HG03565 (cell line): ENCODE data around the gene CHRNA4.
"Not testable (repeated sequence)": the region's sequence is repeated elsewhere in the genome, so short reads cannot be mapped to it uniquely, and the experiment has no call there.

Source experiments
- ATAC-seq: cut with Tn5 transposase; IDR thresholded peaks from one replicate; pipeline ENCODE4 v1.9.1; 2021; ENCODE audit warnings: mild to moderate bottlenecking, moderate library complexity; ENCODE audit not compliant: unreplicated experiment

Gene CHRNA4

GRCh38 chr20:63350597-63351325 is 10.4 kb downstream of the CHRNA4 start:
- ATAC-seq, result no peak

- no peak for ATAC-seq
Measured at GRCh38 chr20:63350196-63350595, 11.0 kb downstream of the CHRNA4 start.

GRCh38 chr20:63349516-63349895 is 11.6 kb downstream of the CHRNA4 start:
- ATAC-seq, result no peak

- ATAC-seq, result no peak
Measured at GRCh38 chr20:63348828-63349515, 12.2 kb downstream of the CHRNA4 start.

- no peak for ATAC-seq
Measured at GRCh38 chr20:63347950-63348827, 13.0 kb downstream of the CHRNA4 start.

GRCh38 chr20:63347081-63347741 is 13.9 kb downstream of the CHRNA4 start:
- ATAC-seq, result no peak

GRCh38 chr20:63346131-63347080 is 14.7 kb downstream of the CHRNA4 start:
- no peak for ATAC-seq

GRCh38 chr20:63345328-63346100 is 15.6 kb downstream of the CHRNA4 start:
- no peak for ATAC-seq

GRCh38 chr20:63344616-63345327 is 16.4 kb downstream of the CHRNA4 start:
- no peak for ATAC-seq

GRCh38 chr20:63343460-63344445 is 17.4 kb downstream of the CHRNA4 start:
- no peak for ATAC-seq

GRCh38 chr20:63342561-63343459 is 18.3 kb downstream of the CHRNA4 start:
- ATAC-seq, result no peak

- ATAC-seq, result not testable (repeated sequence)
Measured at GRCh38 chr20:63340158-63340688, 20.9 kb downstream of the CHRNA4 start.

- not testable (repeated sequence) for ATAC-seq
Measured at GRCh38 chr20:63339154-63340094, 21.7 kb downstream of the CHRNA4 start.

GRCh38 chr20:63337786-63338420 is 23.2 kb downstream of the CHRNA4 start:
- ATAC-seq, result no peak
